ENCODE results near the gene LAMA4.

LAMA4 gene

GRCh38 chr6:112141707-112142106 is 112.7 kb downstream of the LAMA4 start:
- H3K36me3 ChIP-seq, result no peaks in the 10 kb centered on the region
- no peaks in the 10 kb centered on the region for H4K20me1 ChIP-seq
- TF ChIP-seq Cebpa-rat (IDR thresholded peaks at IDR 0.05), result no peak
- H3K4me1 ChIP-seq, result no peaks in the 10 kb centered on the region
- H3K4me2 ChIP-seq, result no peak overlapping the region
- H3K27ac ChIP-seq, result no peak overlapping the region
- H3K9me3 ChIP-seq, result no peaks in the 10 kb centered on the region
- no peak overlapping the region for H3K9ac ChIP-seq
- H3K4me3 ChIP-seq, result no peak overlapping the region
- H3K27me3 ChIP-seq, result no peaks in the 10 kb centered on the region

- Histone ChIP-seq H4K20me1 (no peaks in the 10 kb centered on the region), H3K4me3 (no peak overlapping the region), H3K4me1 (no peaks in the 10 kb centered on the region), H3K27me3 (no peaks in the 10 kb centered on the region), H3K9ac (no peak overlapping the region), H3K4me2 (no peak overlapping the region), H3K27ac (no peak overlapping the region), H3K36me3 (no peaks in the 10 kb centered on the region), H3K9me3 (no peaks in the 10 kb centered on the region)
- no peak for TF ChIP-seq Cebpa-rat (IDR thresholded peaks at IDR 0.05)
These were observed 115.3 kb downstream of the LAMA4 start for GRCh38 chr6:112139052-112139451.

GRCh38 chr6:112130878-112131277 is 123.5 kb downstream of the LAMA4 start:
- Histone ChIP-seq H3K36me3 (no peaks in the 10 kb centered on the region), H3K4me3 (no peak overlapping the region)

GRCh38 chr6:112128208-112128607 is 126.2 kb downstream of the LAMA4 start:
- Histone ChIP-seq H3K9ac (no peak overlapping the region), H3K4me1 (no peaks in the 10 kb centered on the region), H3K4me2 (no peak overlapping the region), H3K36me3 (no peaks in the 10 kb centered on the region), H3K27me3 (no peaks in the 10 kb centered on the region), H3K4me3 (no peak overlapping the region), H3K9me3 (no peaks in the 10 kb centered on the region), H3K27ac (no peak overlapping the region), H4K20me1 (no peaks in the 10 kb centered on the region)
- no peak for TF ChIP-seq Cebpa-rat (IDR thresholded peaks at IDR 0.05)

More at GRCh38 chr6:112130878-112131277, 123.5 kb downstream of the LAMA4 start:
- Histone ChIP-seq H3K9ac (no peak overlapping the region), H3K4me2 (no peak overlapping the region), H3K27ac (no peak overlapping the region), H3K9me3 (no peaks in the 10 kb centered on the region), H4K20me1 (no peaks in the 10 kb centered on the region), H3K27me3 (no peaks in the 10 kb centered on the region), H3K4me1 (no peaks in the 10 kb centered on the region)
- TF ChIP-seq Cebpa-rat (IDR thresholded peaks at IDR 0.05), result no peak

- no peak overlapping the region for H3K27ac ChIP-seq
These were observed 130.4 kb downstream of the LAMA4 start for GRCh38 chr6:112123982-112124381.

GRCh38 chr6:112122756-112123155 is 131.6 kb downstream of the LAMA4 start:
- H3K27me3 ChIP-seq, result no peaks in the 10 kb centered on the region
- H3K4me2 ChIP-seq, result no peak overlapping the region
- H3K36me3 ChIP-seq, result no peaks in the 10 kb centered on the region
- H4K20me1 ChIP-seq, result no peaks in the 10 kb centered on the region
- TF ChIP-seq Cebpa-rat (IDR thresholded peaks at IDR 0.05), result no peak
- no peak overlapping the region for H3K27ac ChIP-seq
- no peaks in the 10 kb centered on the region for H3K4me1 ChIP-seq
- no peak overlapping the region for H3K9ac ChIP-seq
- no peaks in the 10 kb centered on the region for H3K9me3 ChIP-seq
- no peak overlapping the region for H3K4me3 ChIP-seq

More at GRCh38 chr6:112123982-112124381, 130.4 kb downstream of the LAMA4 start:
- Histone ChIP-seq H3K9ac (no peak overlapping the region), H4K20me1 (no peaks in the 10 kb centered on the region), H3K27me3 (no peaks in the 10 kb centered on the region), H3K4me3 (no peak overlapping the region), H3K36me3 (no peaks in the 10 kb centered on the region), H3K9me3 (no peaks in the 10 kb centered on the region), H3K4me1 (no peaks in the 10 kb centered on the region), H3K4me2 (no peak overlapping the region)
- no peak for TF ChIP-seq Cebpa-rat (IDR thresholded peaks at IDR 0.05)

- no peak overlapping the region for H3K4me3 ChIP-seq
- H3K27ac ChIP-seq, result no peak overlapping the region
- H3K36me3 ChIP-seq, result no peaks in the 10 kb centered on the region
- no peaks in the 10 kb centered on the region for H3K27me3 ChIP-seq
- no peak for TF ChIP-seq Cebpa-rat (IDR thresholded peaks at IDR 0.05)
- no peaks in the 10 kb centered on the region for H3K4me1 ChIP-seq
- no peaks in the 10 kb centered on the region for H4K20me1 ChIP-seq
- H3K4me2 ChIP-seq, result no peak overlapping the region
- H3K9me3 ChIP-seq, result no peaks in the 10 kb centered on the region
- no peak overlapping the region for H3K9ac ChIP-seq
These were observed 136.3 kb downstream of the LAMA4 start for GRCh38 chr6:112118034-112118433.

- H3K4me3 ChIP-seq, result no peak overlapping the region
- no peak overlapping the region for H3K4me2 ChIP-seq
- H3K27me3 ChIP-seq, result no peaks in the 10 kb centered on the region
- H3K9ac ChIP-seq, result no peak overlapping the region
- no peaks in the 10 kb centered on the region for H3K9me3 ChIP-seq
- H4K20me1 ChIP-seq, result no peaks in the 10 kb centered on the region
- no peaks in the 10 kb centered on the region for H3K36me3 ChIP-seq
- no peak for TF ChIP-seq Cebpa-rat (IDR thresholded peaks at IDR 0.05)
- no peak overlapping the region for H3K27ac ChIP-seq
- no peaks in the 10 kb centered on the region for H3K4me1 ChIP-seq
These were observed 136.8 kb downstream of the LAMA4 start for GRCh38 chr6:112117554-112117953.

- TF ChIP-seq Cebpa-rat (IDR thresholded peaks at IDR 0.05), result no peak
- no peaks in the 10 kb centered on the region for H3K4me1 ChIP-seq
These were observed 138.1 kb downstream of the LAMA4 start for GRCh38 chr6:112116221-112116620.

GRCh38 chr6:112114577-112115223 is 139.7 kb downstream of the LAMA4 start:
- no peak for TF ChIP-seq Cebpa-rat (IDR thresholded peaks at IDR 0.05)

More at GRCh38 chr6:112116221-112116620, 138.1 kb downstream of the LAMA4 start:
- no peak overlapping the region for H3K4me2 ChIP-seq
- no peak overlapping the region for H3K27ac ChIP-seq
- no peak overlapping the region for H3K4me3 ChIP-seq
- no peaks in the 10 kb centered on the region for H4K20me1 ChIP-seq
- no peaks in the 10 kb centered on the region for H3K36me3 ChIP-seq
- no peak overlapping the region for H3K9ac ChIP-seq
- H3K9me3 ChIP-seq, result no peaks in the 10 kb centered on the region
- no peaks in the 10 kb centered on the region for H3K27me3 ChIP-seq

GRCh38 chr6:112113918-112114317 is 140.4 kb downstream of the LAMA4 start:
- Histone ChIP-seq H4K20me1 (no peaks in the 10 kb centered on the region), H3K36me3 (no peaks in the 10 kb centered on the region), H3K4me2 (no peak overlapping the region), H3K4me1 (no peaks in the 10 kb centered on the region), H3K9me3 (no peaks in the 10 kb centered on the region), H3K27me3 (no peaks in the 10 kb centered on the region), H3K4me3 (no peak overlapping the region), H3K9ac (no peak overlapping the region), H3K27ac (no peak overlapping the region)
- TF ChIP-seq Cebpa-rat (IDR thresholded peaks at IDR 0.05), result no peak

More at GRCh38 chr6:112114577-112115223, 139.7 kb downstream of the LAMA4 start:
- Histone ChIP-seq H3K27ac (no peak overlapping the region), H3K9ac (no peak overlapping the region), H3K9me3 (no peaks in the 10 kb centered on the region), H3K36me3 (no peaks in the 10 kb centered on the region), H3K4me2 (no peak overlapping the region), H3K4me3 (no peak overlapping the region), H4K20me1 (no peaks in the 10 kb centered on the region), H3K27me3 (no peaks in the 10 kb centered on the region), H3K4me1 (no peaks in the 10 kb centered on the region)

Measured in BLaER1 (cell line).